ENCODE results near the gene VMP1.

VMP1 gene

GRCh38 chr17:59698143-59698542, 9.3 kb upstream of the VMP1 start:
- H3K4me3 ChIP-seq (ENCODE audit: low read depth, low read length), result no peak overlapping the region
- no peak for DNase-seq (ENCODE audit: low read depth, low spot score)
- ChIA-PET CTCF (no interaction called here), POLR2A (no interaction called here)
- TF ChIP-seq, protein P1, sequence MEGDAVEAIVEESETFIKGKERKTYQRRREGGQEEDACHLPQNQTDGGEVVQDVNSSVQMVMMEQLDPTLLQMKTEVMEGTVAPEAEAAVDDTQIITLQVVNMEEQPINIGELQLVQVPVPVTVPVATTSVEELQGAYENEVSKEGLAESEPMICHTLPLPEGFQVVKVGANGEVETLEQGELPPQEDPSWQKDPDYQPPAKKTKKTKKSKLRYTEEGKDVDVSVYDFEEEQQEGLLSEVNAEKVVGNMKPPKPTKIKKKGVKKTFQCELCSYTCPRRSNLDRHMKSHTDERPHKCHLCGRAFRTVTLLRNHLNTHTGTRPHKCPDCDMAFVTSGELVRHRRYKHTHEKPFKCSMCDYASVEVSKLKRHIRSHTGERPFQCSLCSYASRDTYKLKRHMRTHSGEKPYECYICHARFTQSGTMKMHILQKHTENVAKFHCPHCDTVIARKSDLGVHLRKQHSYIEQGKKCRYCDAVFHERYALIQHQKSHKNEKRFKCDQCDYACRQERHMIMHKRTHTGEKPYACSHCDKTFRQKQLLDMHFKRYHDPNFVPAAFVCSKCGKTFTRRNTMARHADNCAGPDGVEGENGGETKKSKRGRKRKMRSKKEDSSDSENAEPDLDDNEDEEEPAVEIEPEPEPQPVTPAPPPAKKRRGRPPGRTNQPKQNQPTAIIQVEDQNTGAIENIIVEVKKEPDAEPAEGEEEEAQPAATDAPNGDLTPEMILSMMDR (IDR thresholded peaks at IDR 0.05; ENCODE audit: insufficient read depth, low read length, missing control alignments), result no peak

GRCh38 chr17:59699218-59699617, 8.2 kb upstream of the VMP1 start:
- TF ChIP-seq, protein P1 (IDR thresholded peaks at IDR 0.05; ENCODE audit: insufficient read depth, low read length, missing control alignments), result no peak
- H3K4me3 ChIP-seq (ENCODE audit: low read depth, low read length), result no peak overlapping the region
- CTCF ChIA-PET, result interaction anchor here (0.9 kb wide), 1 partner anchor 160 kb away, joined by 5 read pairs; no protein-coding TSS in a partner anchor
- DNase-seq (ENCODE audit: low read depth, low spot score), result no peak
- POLR2A ChIA-PET, result no interaction called here

DNA sequence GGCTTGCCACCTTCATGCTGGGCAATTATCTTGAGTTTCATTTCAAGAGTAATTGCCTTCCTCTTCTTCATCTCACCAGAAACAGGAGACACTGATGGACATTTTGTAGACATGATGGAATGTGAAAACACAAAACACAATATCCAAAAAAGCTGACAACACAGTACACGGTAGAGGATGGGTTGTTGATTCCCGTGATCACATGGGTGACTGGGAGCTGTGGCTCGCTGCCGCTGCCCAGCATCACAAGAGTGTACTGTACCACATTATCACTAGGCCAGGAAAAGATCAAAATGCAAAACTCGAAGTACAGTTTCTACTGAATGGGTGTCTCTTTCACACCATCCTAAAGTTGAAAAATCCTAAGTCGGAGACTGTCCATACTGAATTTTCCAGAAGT, 7.7 kb upstream of the VMP1 start:
- TF ChIP-seq, protein P1 (IDR thresholded peaks at IDR 0.05; ENCODE audit: insufficient read depth, low read length, missing control alignments), result no peak
- ChIA-PET CTCF (interaction anchor here (0.7 to 0.9 kb wide), 2 partner anchors 159 kb away, joined by 3 to 5 read pairs; no protein-coding TSS in a partner anchor), POLR2A (no interaction called here)
- no peak for DNase-seq (ENCODE audit: low read depth, low spot score)
- H3K4me3 ChIP-seq (ENCODE audit: low read depth, low read length), result no peak overlapping the region

DNA sequence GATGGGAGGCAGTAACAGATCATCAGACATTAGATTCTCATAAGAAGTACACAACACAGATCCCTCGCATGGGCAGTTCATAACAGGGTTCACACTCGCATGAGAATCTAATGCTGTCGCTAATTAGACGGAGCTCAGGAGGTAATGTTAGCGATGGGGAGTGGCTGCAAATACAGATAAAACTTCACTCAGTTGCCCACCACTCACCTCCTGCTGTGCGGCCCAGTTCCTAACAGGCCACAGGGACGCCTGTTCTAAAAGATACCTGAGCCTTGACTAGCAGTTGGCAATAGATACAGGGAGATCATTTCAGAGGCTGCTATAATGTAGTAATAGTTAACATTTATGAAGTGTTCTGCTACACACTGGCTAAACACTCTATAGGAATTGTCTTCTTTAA, 5.2 kb upstream of the VMP1 start:
- TF ChIP-seq, protein P1 (IDR thresholded peaks at IDR 0.05; ENCODE audit: insufficient read depth, low read length, missing control alignments), result no peak
- CTCF ChIA-PET, result interaction anchor here (2.3 kb wide), 1 partner anchor 157 kb away, joined by 11 read pairs; no protein-coding TSS in a partner anchor
- DNase-seq (ENCODE audit: low read depth, low spot score), result no peak
- no peak overlapping the region for H3K4me3 ChIP-seq (ENCODE audit: low read depth, low read length)
- POLR2A ChIA-PET, result interaction anchor here (0.6 kb wide), 1 partner anchor 83 kb away, joined by 3 read pairs; no protein-coding TSS in a partner anchor

- no peak for DNase-seq (ENCODE audit: low read depth, low spot score)
Observed at GRCh38 chr17:59707971-59708430, 547 bp downstream of the VMP1 start.

GRCh38 chr17:59711936-59712335, 4.5 kb downstream of the VMP1 start:
- no peak overlapping the region for H3K4me3 ChIP-seq (ENCODE audit: low read depth, low read length)
- CTCF ChIA-PET, result interaction anchor here (1.2 to 1.6 kb wide), 2 partner anchors 42 to 147 kb away, joined by 3 to 6 read pairs; no protein-coding TSS in a partner anchor
- DNase-seq (ENCODE audit: low read depth, low spot score), result no peak
- TF ChIP-seq, protein P1 (IDR thresholded peaks at IDR 0.05; ENCODE audit: insufficient read depth, low read length, missing control alignments), result no peak
- POLR2A ChIA-PET, result no interaction called here

More at GRCh38 chr17:59707971-59708430, 547 bp downstream of the VMP1 start:
- peak overlapping the region; percentile 91 for H3K4me3 ChIP-seq (ENCODE audit: low read depth, low read length)
- ChIA-PET CTCF (interaction anchor here (0.6 to 1.5 kb wide), 9 partner anchors 13 to 202 kb away, joined by 3 to 4 read pairs (median 3); no protein-coding TSS in a partner anchor), POLR2A (interaction anchor here (0.5 to 1.6 kb wide), 7 partner anchors 42 to 185 kb away, joined by 3 to 9 read pairs (median 4); partner anchors contain the start of genes CLTC and RPS6KB1)
- TF ChIP-seq, protein P1 (IDR thresholded peaks at IDR 0.05; ENCODE audit: insufficient read depth, low read length, missing control alignments), result no peak

All from AG04449 (cell line).